Duodenal mucosa (tissue), 2 donors: Measurements from ENCODE around the gene FANCI.

Experiments used
- H3K27ac ChIP-seq: one replicate; pipeline ENCODE4 v1.7.0; 2013; ENCODE audit warnings: low read depth, low read length
- H3K27me3 ChIP-seq, 2 donors: one replicate each; pipeline ENCODE4 v1.7.0; 2013; ENCODE audit warnings: low read length in 2 of 2, control low read depth in 1 of 2; ENCODE audit not compliant: insufficient read depth in 2 of 2, control insufficient read depth in 1 of 2
- H3K36me3 ChIP-seq, 2 donors: one replicate each; pipeline ENCODE4 v1.7.0; 2013; ENCODE audit warnings: low read length in 2 of 2, control low read depth in 1 of 2; ENCODE audit not compliant: insufficient read depth in 2 of 2, control insufficient read depth in 1 of 2
- H3K4me1 ChIP-seq, 2 donors: one replicate each; pipeline ENCODE4 v1.7.0; 2013; ENCODE audit warnings: low read length in 2 of 2, control low read depth in 1 of 2; ENCODE audit not compliant: insufficient read depth in 2 of 2, control insufficient read depth in 1 of 2
- H3K4me3 ChIP-seq, 2 donors: one replicate each; pipeline ENCODE4 v1.7.0; 2013; ENCODE audit warnings: low read length in 2 of 2, low read depth in 1 of 2
- H3K9ac ChIP-seq, 2 donors: one replicate each; pipeline ENCODE4 v1.7.0; 2013; ENCODE audit warnings: low read length in 2 of 2, low read depth in 1 of 2
- H3K9me3 ChIP-seq, 2 donors: one replicate each; pipeline ENCODE4 v1.7.0; 2013; ENCODE audit warnings: low read length in 2 of 2, control low read depth in 1 of 2; ENCODE audit not compliant: control insufficient read depth in 1 of 2

FANCI gene

GRCh38 chr15:89364741-89365450, 121.1 kb downstream of the FANCI start:
- Histone ChIP-seq H3K27me3 (peaks cover 93 to 95% of the 10 kb centered on the region in 2 donors), H3K9ac (no peak overlapping the region), H3K27ac (no peak overlapping the region), H3K4me1 (peaks cover 0 to 6% of the 10 kb centered on the region in 2 donors), H3K4me3 (no peak overlapping the region), H3K36me3 (no peaks in the 10 kb centered on the region), H3K9me3 (no peaks in the 10 kb centered on the region)

- Histone ChIP-seq H3K4me1 (peaks cover 0 to 6% of the 10 kb centered on the region in 2 donors), H3K27me3 (peaks cover 93 to 95% of the 10 kb centered on the region in 2 donors), H3K27ac (no peak overlapping the region)
Measured at GRCh38 chr15:89365462-89366065, 121.8 kb downstream of the FANCI start.

More at GRCh38 chr15:89365462-89366065, 121.8 kb downstream of the FANCI start:
- Histone ChIP-seq H3K36me3 (no peaks in the 10 kb centered on the region), H3K9ac (no peak overlapping the region), H3K4me3 (no peak overlapping the region), H3K9me3 (no peaks in the 10 kb centered on the region)
